ENCODE measurements around the gene PAN3. TPM values are rescaled to one million over a fixed set of nuclear protein-coding genes. Genes with fewer than 3 reads are reported as not detected.

PAN3 gene
- total and polyA plus RNA-seq, 5 donors from 2014 or later: 3.1 to 81.4 (median 3.6) TPM

- Mint-ChIP-seq H3K36me3 (peaks cover 17% of the 10 kb centered on the region), H3K27ac (no peak overlapping the region), H3K27me3 (no peaks in the 10 kb centered on the region), H3K9me3 (no peaks in the 10 kb centered on the region), H3K4me3 (no peak overlapping the region), H3K4me1 (peaks cover 26 to 58% (median 35%) of the 10 kb centered on the region in 4 donors)
- DNase-seq (no peak), ATAC-seq (ENCODE audit: low read depth in 2 of 2) (peak in 1 of 2 donors; percentile 40)
- H3K27ac ChIP-seq (ENCODE audit: insufficient read depth, low read length, poor library complexity, severe bottlenecking): no peak overlapping the region
- no peak overlapping the region for H3K4me3 ChIP-seq (ENCODE audit: low read depth, low read length)
- peaks cover 30% of the 10 kb centered on the region for H3K36me3 ChIP-seq (ENCODE audit: control insufficient read depth, insufficient read depth, low read length)
- H3K4me1 ChIP-seq (ENCODE audit: control insufficient read depth, insufficient read depth, low read length, poor library complexity, severe bottlenecking): no peaks in the 10 kb centered on the region
- H3K27me3 ChIP-seq (ENCODE audit: control insufficient read depth, insufficient read depth, low read length): no peaks in the 10 kb centered on the region
- H3K9me3 ChIP-seq (ENCODE audit: control insufficient read depth in 2 of 2, low read length in 2 of 2): no peaks in the 10 kb centered on the region
Measured at GRCh38 chr13:28181413-28181812, 43.1 kb downstream of the PAN3 start.

- Mint-ChIP-seq H3K36me3 (peaks cover 10% of the 10 kb centered on the region), H3K27ac (peak overlapping the region in 1 of 3 donors; percentile 5)
Measured at GRCh38 chr13:28185256-28185655, 46.9 kb downstream of the PAN3 start.

GRCh38 chr13:28199089-28199488 lies 60.7 kb downstream of the PAN3 start:
- Mint-ChIP-seq H3K36me3 (peaks cover 19% of the 10 kb centered on the region), H3K9me3 (peaks cover 0 to 2% (median 0%) of the 10 kb centered on the region in 7 donors), H3K27ac (peak overlapping the region in 1 of 3 donors; percentile 14), H3K4me3 (no peak overlapping the region), H3K27me3 (no peaks in the 10 kb centered on the region), H3K4me1 (peaks cover 7 to 33% (median 14%) of the 10 kb centered on the region in 4 donors)
- Histone ChIP-seq H3K4me1 (ENCODE audit: control insufficient read depth, insufficient read depth, low read length, poor library complexity, severe bottlenecking) (no peaks in the 10 kb centered on the region), H3K9me3 (ENCODE audit: control insufficient read depth in 2 of 2, low read length in 2 of 2) (no peaks in the 10 kb centered on the region), H3K36me3 (ENCODE audit: control insufficient read depth, insufficient read depth, low read length) (peaks cover 36% of the 10 kb centered on the region), H3K27me3 (ENCODE audit: control insufficient read depth, insufficient read depth, low read length) (no peaks in the 10 kb centered on the region), H3K4me3 (ENCODE audit: low read depth, low read length) (no peak overlapping the region), H3K27ac (ENCODE audit: insufficient read depth, low read length, poor library complexity, severe bottlenecking) (no peak overlapping the region)
- ATAC-seq (ENCODE audit: low read depth in 2 of 2) (no peak), DNase-seq (no peak)

More at GRCh38 chr13:28185256-28185655, 46.9 kb downstream of the PAN3 start:
- H3K27me3 ChIP-seq (ENCODE audit: control insufficient read depth, insufficient read depth, low read length): no peaks in the 10 kb centered on the region
- Mint-ChIP-seq H3K4me3 (no peak overlapping the region), H3K9me3 (no peaks in the 10 kb centered on the region), H3K4me1 (peaks cover 23 to 49% (median 29%) of the 10 kb centered on the region in 4 donors), H3K27me3 (no peaks in the 10 kb centered on the region)
- H3K4me1 ChIP-seq (ENCODE audit: control insufficient read depth, insufficient read depth, low read length, poor library complexity, severe bottlenecking): no peaks in the 10 kb centered on the region
- H3K27ac ChIP-seq (ENCODE audit: insufficient read depth, low read length, poor library complexity, severe bottlenecking): no peak overlapping the region
- H3K9me3 ChIP-seq (ENCODE audit: control insufficient read depth in 2 of 2, low read length in 2 of 2): no peaks in the 10 kb centered on the region
- no peak overlapping the region for H3K4me3 ChIP-seq (ENCODE audit: low read depth, low read length)
- ATAC-seq (ENCODE audit: low read depth in 2 of 2) (no peak), DNase-seq (no peak)
- peaks cover 16% of the 10 kb centered on the region for H3K36me3 ChIP-seq (ENCODE audit: control insufficient read depth, insufficient read depth, low read length)

GRCh38 chr13:28204043-28204442 lies 65.7 kb downstream of the PAN3 start:
- Mint-ChIP-seq H3K4me1 (peaks cover 30 to 62% (median 36%) of the 10 kb centered on the region in 4 donors), H3K27ac (no peak overlapping the region), H3K27me3 (no peaks in the 10 kb centered on the region), H3K36me3 (peaks cover 36% of the 10 kb centered on the region), H3K9me3 (no peaks in the 10 kb centered on the region), H3K4me3 (peak overlapping the region in 2 of 4 donors; percentile 25 to 34)
- Histone ChIP-seq H3K9me3 (ENCODE audit: control insufficient read depth in 2 of 2, low read length in 2 of 2) (no peaks in the 10 kb centered on the region), H3K36me3 (ENCODE audit: control insufficient read depth, insufficient read depth, low read length) (peaks cover 25% of the 10 kb centered on the region), H3K27ac (ENCODE audit: insufficient read depth, low read length, poor library complexity, severe bottlenecking) (no peak overlapping the region), H3K4me1 (ENCODE audit: control insufficient read depth, insufficient read depth, low read length, poor library complexity, severe bottlenecking) (no peaks in the 10 kb centered on the region), H3K4me3 (ENCODE audit: low read depth, low read length) (peak overlapping the region; percentile 8), H3K27me3 (ENCODE audit: control insufficient read depth, insufficient read depth, low read length) (no peaks in the 10 kb centered on the region)
- ATAC-seq (ENCODE audit: low read depth in 2 of 2) (no peak), DNase-seq (peak in 1 of 3 donors; percentile 2)

- peaks cover 24% of the 10 kb centered on the region for H3K36me3 ChIP-seq (ENCODE audit: control insufficient read depth, insufficient read depth, low read length)
- peaks cover 33 to 62% (median 39%) of the 10 kb centered on the region in 4 donors for H3K4me1 Mint-ChIP-seq
- H3K27ac ChIP-seq (ENCODE audit: insufficient read depth, low read length, poor library complexity, severe bottlenecking): no peak overlapping the region
- no peak overlapping the region for H3K4me3 ChIP-seq (ENCODE audit: low read depth, low read length)
- no peaks in the 10 kb centered on the region for H3K9me3 ChIP-seq (ENCODE audit: control insufficient read depth in 2 of 2, low read length in 2 of 2)
- peak overlapping the region in 2 of 3 donors; percentile 2 to 9 for H3K27ac Mint-ChIP-seq
- DNase-seq: peak in 1 of 3 donors; percentile 22
- no peaks in the 10 kb centered on the region for H3K27me3 Mint-ChIP-seq
- H3K4me3 Mint-ChIP-seq: peak overlapping the region in 1 of 4 donors; percentile 5
- no peak for ATAC-seq (ENCODE audit: low read depth in 2 of 2)
- no peaks in the 10 kb centered on the region for H3K27me3 ChIP-seq (ENCODE audit: control insufficient read depth, insufficient read depth, low read length)
- no peaks in the 10 kb centered on the region for H3K9me3 Mint-ChIP-seq
- no peaks in the 10 kb centered on the region for H3K4me1 ChIP-seq (ENCODE audit: control insufficient read depth, insufficient read depth, low read length, poor library complexity, severe bottlenecking)
- peaks cover 39% of the 10 kb centered on the region for H3K36me3 Mint-ChIP-seq
Measured at GRCh38 chr13:28204690-28205443, 66.5 kb downstream of the PAN3 start.

GRCh38 chr13:28218679-28219078 lies 80.3 kb downstream of the PAN3 start:
- H3K36me3 ChIP-seq (ENCODE audit: control insufficient read depth, insufficient read depth, low read length): peaks cover 27% of the 10 kb centered on the region
- no peaks in the 10 kb centered on the region for H3K4me1 ChIP-seq (ENCODE audit: control insufficient read depth, insufficient read depth, low read length, poor library complexity, severe bottlenecking)
- H3K9me3 ChIP-seq (ENCODE audit: control insufficient read depth in 2 of 2, low read length in 2 of 2): no peaks in the 10 kb centered on the region
- H3K27me3 Mint-ChIP-seq: no peaks in the 10 kb centered on the region
- ATAC-seq (ENCODE audit: low read depth in 2 of 2) (no peak), DNase-seq (no peak)
- H3K27ac Mint-ChIP-seq: no peak overlapping the region
- H3K4me3 ChIP-seq (ENCODE audit: low read depth, low read length): no peak overlapping the region
- H3K9me3 Mint-ChIP-seq: peaks cover 0 to 8% (median 0%) of the 10 kb centered on the region in 7 donors
- H3K4me1 Mint-ChIP-seq: peaks cover 15 to 42% (median 27%) of the 10 kb centered on the region in 4 donors
- H3K36me3 Mint-ChIP-seq: peaks cover 17% of the 10 kb centered on the region
- H3K27ac ChIP-seq (ENCODE audit: insufficient read depth, low read length, poor library complexity, severe bottlenecking): no peak overlapping the region
- no peak overlapping the region for H3K4me3 Mint-ChIP-seq
- no peaks in the 10 kb centered on the region for H3K27me3 ChIP-seq (ENCODE audit: control insufficient read depth, insufficient read depth, low read length)

- H3K27ac Mint-ChIP-seq: no peak overlapping the region
- peaks cover 17% of the 10 kb centered on the region for H3K36me3 Mint-ChIP-seq
- no peaks in the 10 kb centered on the region for H3K9me3 ChIP-seq (ENCODE audit: control insufficient read depth in 2 of 2, low read length in 2 of 2)
- no peak overlapping the region for H3K27ac ChIP-seq (ENCODE audit: insufficient read depth, low read length, poor library complexity, severe bottlenecking)
- ATAC-seq (ENCODE audit: low read depth in 2 of 2) (no peak), DNase-seq (no peak)
- H3K4me3 Mint-ChIP-seq: no peak overlapping the region
- no peaks in the 10 kb centered on the region for H3K27me3 Mint-ChIP-seq
- H3K27me3 ChIP-seq (ENCODE audit: control insufficient read depth, insufficient read depth, low read length): no peaks in the 10 kb centered on the region
- peaks cover 21% of the 10 kb centered on the region for H3K36me3 ChIP-seq (ENCODE audit: control insufficient read depth, insufficient read depth, low read length)
- H3K4me1 ChIP-seq (ENCODE audit: control insufficient read depth, insufficient read depth, low read length, poor library complexity, severe bottlenecking): no peaks in the 10 kb centered on the region
- H3K9me3 Mint-ChIP-seq: peaks cover 0 to 3% (median 0%) of the 10 kb centered on the region in 7 donors
- no peak overlapping the region for H3K4me3 ChIP-seq (ENCODE audit: low read depth, low read length)
- peaks cover 15 to 37% (median 23%) of the 10 kb centered on the region in 4 donors for H3K4me1 Mint-ChIP-seq
Measured at GRCh38 chr13:28219408-28220099, 81.2 kb downstream of the PAN3 start.
